K562 (cell line): ENCODE measurements around the gene ZDHHC14. TPM values are rescaled to one million over a fixed set of nuclear protein-coding genes. Genes with fewer than 3 reads are reported as not detected.

Experiments used
- ATAC-seq: fragments of 200-7000 bp; cut with Tn5 transposase; 3 replicates; pipeline ENCODE4 v1.9.1; 2020; ENCODE audit warnings: moderate library complexity
- BruUV-seq: library from RNA; stranded (reverse); fragments of 400-500 nt; replicated peaks from 2 replicates; lab custom pipeline; 2021; lab: Mats Ljungman, UMichigan
- CTCF ChIA-PET: fragments of 300-600 bp; formaldehyde crosslinking; extraction: SDS; loops from one replicate; lab custom pipeline; 2021; ENCODE audit warnings: low intra/inter-chr PET ratio; lab: Yijun Ruan, JAX
- POLR2A ChIA-PET: fragments of 300-600, 350-650 bp; sonication (Branson Sonifier 250); formaldehyde crosslinking; extraction: SDS; loops from one replicate; lab custom pipeline; 2021; ENCODE audit warnings: antibody characterized with exemption, inconsistent platforms; lab: Yijun Ruan, JAX
- DNase-seq, 4 experiments: peaks; one replicate each; pipeline versions ENCODE4 v3.0.0 to v3.0.0-alpha.2; 2011 to 2018; ENCODE audit warnings: low spot score in 3 of 4, mixed read lengths in 3 of 4; ENCODE audit errors: extremely low read depth in 1 of 4
- FAIRE-seq: peaks from 2 replicates; lab custom pipeline; 2011; peaks lifted over from hg19 to GRCh38; lab: Jason Lieb, UNC
- H2AFZ ChIP-seq: 2 replicates; pipeline ENCODE4 v1.6.0; 2011; ENCODE audit warnings: low read depth, low read length, control low read depth, inconsistent platforms
- H3K27ac ChIP-seq: fragments of 200-600 bp; 3 replicates; pipeline ENCODE4 v1.8.0; 2011; ENCODE audit warnings: low read depth, mild to moderate bottlenecking, control low read depth, inconsistent platforms, low read length, moderate library complexity, mixed read lengths; ENCODE audit errors: extremely low read depth
- H3K27me3 ChIP-seq, 2 experiments: fragments of 300-600 bp in 1 of 2; 2 replicates in 1 of 2; 3 replicates in 1 of 2; pipeline versions ENCODE4 v1.6.0 to v1.8.0; 2011; ENCODE audit warnings: inconsistent platforms in 2 of 2, low read length in 2 of 2, mild to moderate bottlenecking in 1 of 2, mixed read lengths in 1 of 2, moderate library complexity in 1 of 2; ENCODE audit not compliant: control insufficient read depth in 2 of 2, insufficient read depth in 2 of 2
- H3K36me3 ChIP-seq: fragments of 300-600 bp; 3 replicates; pipeline ENCODE4 v1.8.0; 2011; ENCODE audit warnings: mild to moderate bottlenecking, low read length, inconsistent platforms; ENCODE audit not compliant: control insufficient read depth, insufficient read depth
- H3K4me1 ChIP-seq, 2 experiments: fragments of 200-600 bp in 1 of 2; replicated peaks in 1 of 2; 2 replicates in 1 of 2; 3 replicates in 1 of 2; pipeline versions ENCODE4 v1.5.1 to v1.8.0; 2011; ENCODE audit warnings: inconsistent platforms in 2 of 2, low read length in 2 of 2, mild to moderate bottlenecking in 1 of 2, mixed read lengths in 1 of 2, moderate library complexity in 1 of 2; ENCODE audit not compliant: control insufficient read depth in 2 of 2, insufficient read depth in 2 of 2
- H3K4me2 ChIP-seq: 2 replicates; pipeline ENCODE4 v1.6.1; 2011; ENCODE audit warnings: low read length, control low read depth, inconsistent platforms, mixed read lengths; ENCODE audit not compliant: insufficient read depth
- H3K4me3 ChIP-seq: fragments of 200-600 bp; sonication (generic), shearing (Covaris generic); 2 replicates; pipeline ENCODE4 v1.5.1; 2016; ENCODE audit warnings: control low read depth, inconsistent platforms
- H3K79me2 ChIP-seq: fragments of 200-600 bp; 3 replicates; pipeline ENCODE4 v1.8.0; 2011; ENCODE audit warnings: low read length, inconsistent platforms; ENCODE audit not compliant: control insufficient read depth, insufficient read depth
- H3K9ac ChIP-seq, 2 experiments: 2 replicates each; pipeline versions ENCODE4 v1.6.0 to v1.6.1; 2011; ENCODE audit warnings: low read depth in 2 of 2, low read length in 2 of 2, control low read depth in 1 of 2, inconsistent platforms in 1 of 2, mild to moderate bottlenecking in 1 of 2, mixed read lengths in 1 of 2; ENCODE audit not compliant: insufficient read depth in 1 of 2
- H3K9me1 ChIP-seq: one replicate; pipeline ENCODE4 v1.6.0; 2011; ENCODE audit warnings: inconsistent platforms, mild to moderate bottlenecking, low read length, moderate library complexity; ENCODE audit not compliant: control insufficient read depth, insufficient read depth
- H3K9me3 ChIP-seq: replicated peaks from 2 replicates; pipeline ENCODE4 v1.5.1; 2011; ENCODE audit warnings: low read depth, low read length, inconsistent platforms; ENCODE audit not compliant: control insufficient read depth, insufficient read depth
- H4K20me1 ChIP-seq: replicated peaks from 2 replicates; pipeline ENCODE4 v1.6.1; 2011; ENCODE audit warnings: low read length, inconsistent platforms, mixed read lengths; ENCODE audit not compliant: control insufficient read depth, insufficient read depth
- ERF ChIP-seq: fragments of 450-650 bp; formaldehyde crosslinking; IDR thresholded peaks from 2 replicates; pipeline ENCODE4 v1.4.0; 2020; ENCODE audit warnings: mild to moderate bottlenecking, mixed read lengths
- FOXA3 ChIP-seq, 2 experiments: fragments of 450-650 bp in 1 of 2; sonication (generic) in 1 of 2; formaldehyde crosslinking; IDR thresholded peaks in 1 of 2; conservative IDR thresholded peaks in 1 of 2; 2 replicates each; pipeline versions ENCODE4 v1.4.0 to v1.8.0; 2020 to 2022; ENCODE audit warnings: mild to moderate bottlenecking in 2 of 2, missing genetic modification reagents in 1 of 2
- GATAD2B ChIP-seq: fragments of 450-650 bp; IDR thresholded peaks from 2 replicates; pipeline ENCODE4 v1.6.1; 2017; ENCODE audit warnings: mild to moderate bottlenecking, borderline replicate concordance
- HDGF ChIP-seq: fragments of 450-650 bp; IDR thresholded peaks from 2 replicates; pipeline ENCODE4 v1.6.1; 2016
- SMARCA5 ChIP-seq: fragments of 450-650 bp; IDR thresholded peaks from 2 replicates; pipeline ENCODE4 v1.6.1; 2016
- SP1 ChIP-seq: sonication (generic); formaldehyde crosslinking; IDR thresholded peaks from 2 replicates; pipeline ENCODE4 v1.8.1; 2022; ENCODE audit warnings: mild to moderate bottlenecking, missing genetic modification reagents
- SPI1 ChIP-seq: IDR thresholded peaks from 2 replicates; pipeline ENCODE4 v1.6.1; 2011; ENCODE audit warnings: low read depth, low read length, control low read depth, borderline replicate concordance
- ZNF140 ChIP-seq: fragments of 250-450 bp; sonication (Bioruptor Pico); IDR thresholded peaks from 2 replicates; pipeline ENCODE4 v1.8.0; 2021; ENCODE audit warnings: moderate library complexity, mild to moderate bottlenecking, inconsistent platforms
- ZNF197 ChIP-seq: fragments of 200-800 bp; sonication (Bioruptor generic); IDR thresholded peaks from 2 replicates; pipeline ENCODE4 v1.6.1; 2016; ENCODE audit warnings: low read depth, missing genetic modification characterization, missing compliant biosample characterization
- ZNF347 ChIP-seq: fragments of 450-650 bp; formaldehyde crosslinking; IDR thresholded peaks from 2 replicates; pipeline ENCODE4 v1.4.0; 2020; ENCODE audit warnings: low read depth, mild to moderate bottlenecking, moderate library complexity
- WGBS: fragments of 100-300 bp; shearing (Covaris generic); methylation state at CpG from one replicate; pipeline ENCODE4 v1.1.6; 2016; ENCODE audit warnings: low coverage, mixed read lengths; ENCODE audit not compliant: insufficient coverage; ENCODE audit errors: missing lambda C conversion rate; 5-methylcytosine and 5-hydroxymethylcytosine counted together
- in situ Hi-C: fragments of 300-500 bp; cut with MboI; formaldehyde crosslinking; loops from 4 replicates; pipeline ENCODE4 v1.15.0; 2018; ENCODE audit warnings: inconsistent platforms, mixed read lengths
- intact Hi-C: fragments of 100-400 bp; cut with micrococcal nuclease; formaldehyde crosslinking; loops from 2 replicates; pipeline ENCODE4 v1.14.2; 2022
- polyA plus RNA-seq, 8 experiments: library from polyadenylated mRNA; depleted of rRNA in 4 of 8; stranded (reverse) in 5 of 8; unstranded in 3 of 8; fragments of >200 nt; fragmentation: Nextera tagmentation in 2 of 8; fragmentation: Illumina TruSeq in 1 of 8; extraction: Ambion mirVana in 2 of 8; extraction: Trizol in 1 of 8; gene quantifications; 2 replicates each; pipeline versions ENCODE4 v1.2.1 to v1.2.3, GENCODE V29; 2011 to 2014; ENCODE audit warnings: inconsistent platforms in 1 of 8, missing spikeins in 1 of 8
- total RNA-seq, 7 experiments: library from RNA; depleted of rRNA in 6 of 7; stranded (reverse); fragments of >200 nt in 6 of 7; fragmentation: Illumina TruSeq in 2 of 7; extraction: Trizol in 2 of 7; gene quantifications; 2 replicates each; pipeline versions ENCODE4 v1.2.1 to v1.2.3, GENCODE V29; 2011 to 2021; ENCODE audit warnings: low replicate concordance in 1 of 7
- TF ChIP-seq, protein P1 (sequence below): fragments of 450-650 bp; IDR thresholded peaks from 2 replicates; pipeline ENCODE4 v1.7.0; 2016; ENCODE audit warnings: borderline replicate concordance
- TF ChIP-seq, protein P2 (sequence below): sonication (generic); IDR thresholded peaks from 2 replicates; pipeline ENCODE4 v1.6.1; 2016
- TF ChIP-seq, protein P3 (sequence below): sonication (generic); formaldehyde crosslinking; IDR thresholded peaks from 2 replicates; pipeline ENCODE4 v1.8.0; 2022; ENCODE audit warnings: missing genetic modification reagents, mild to moderate bottlenecking, borderline replicate concordance

Gene ZDHHC14
- total and polyA plus RNA-seq, 9 of the 15 experiments (the other 6 are each of a cell fraction or from before 2014, with no cell fraction given) = 0.92 to 23.1 (median 13.8) TPM

DNA sequence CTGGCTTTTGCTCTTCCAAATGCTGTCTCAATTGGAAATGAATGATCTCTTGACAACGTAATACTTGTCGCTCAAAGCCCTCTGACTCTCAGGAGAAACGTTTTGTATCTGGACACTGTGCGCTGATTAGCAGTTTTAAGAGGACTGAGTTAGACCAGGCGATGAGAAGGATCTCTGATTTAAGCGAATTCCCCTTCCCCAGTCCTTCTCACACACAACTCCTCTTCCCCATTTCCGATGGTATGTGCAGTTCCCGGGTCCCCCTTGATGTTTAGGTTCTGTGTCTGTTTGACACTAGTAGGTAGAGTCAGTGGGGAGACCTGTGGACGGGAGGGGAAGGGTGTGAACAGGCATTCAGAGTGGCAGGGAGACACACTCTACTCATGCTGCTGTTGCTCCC is 2.5 kb downstream of the ZDHHC14 start:
- H3K9me3 ChIP-seq = no peaks in the 10 kb centered on the region
- H3K79me2 ChIP-seq = peaks cover 61% of the 10 kb centered on the region
- H3K4me1 ChIP-seq = peaks cover 21 to 38% of the 10 kb centered on the region in 2 experiments; a peak in 4 of 5 replicates
- H3K4me2 ChIP-seq = peak overlapping the region; percentile 70
- peak overlapping the region; percentile 15 to 76; a peak in 2 of 4 replicates for H3K9ac ChIP-seq
- peak; percentile 64 for FAIRE-seq
- no peak overlapping the region for H3K27ac ChIP-seq
- H4K20me1 ChIP-seq = peaks cover 10% of the 10 kb centered on the region
- no TSS peak for BruUV-seq
- ChIA-PET POLR2A (interaction anchor here (0.9 to 3.5 kb wide), 4 partner anchors 9 to 150 kb away, joined by 4 to 18 read pairs (median 5); no protein-coding TSS in a partner anchor), CTCF (no interaction called here)
- WGBS = 35% methylated on average over 9 of the region's 9 CpGs
- peaks cover 3% of the 10 kb centered on the region for H3K9me1 ChIP-seq
- no peaks in the 10 kb centered on the region for H3K27me3 ChIP-seq
- DNase-seq = no peak
- intact Hi-C loops = loop anchor here (5.0 kb wide), 1 partner anchor 134 kb away; no protein-coding TSS in a partner anchor
- peaks cover 14% of the 10 kb centered on the region; the same call in 2 of the 3 replicates for H3K36me3 ChIP-seq
- in situ Hi-C loops = no loop called here
- H3K4me3 ChIP-seq = peak overlapping the region; percentile 77; the same call in 1 of the 2 replicates
- no peak overlapping the region; the same call in 1 of the 2 replicates for H2AFZ ChIP-seq
- ATAC-seq = no peak
- TF ChIP-seq SPI1 = 0 out of 2 replicates have a peak, but pooled peaks have one; percentile 31
- TF ChIP-seq ZNF347 (CRISPR knock-in tag) = 0 out of 2 replicates have a peak, but pooled peaks have one; percentile 19
- TF ChIP-seq FOXA3 (CRISPR knock-in tag; conservative IDR thresholded peaks at IDR 0.05 in 1 of 2, IDR thresholded peaks at IDR 0.05 in 1 of 2) = 0 out of 4 replicates have a peak, but pooled peaks of 1 of the 2 experiments have one; percentile 50
- 0 out of 2 replicates have a peak, but pooled peaks have one; percentile 53 for TF ChIP-seq HDGF
- TF ChIP-seq, protein P1, sequence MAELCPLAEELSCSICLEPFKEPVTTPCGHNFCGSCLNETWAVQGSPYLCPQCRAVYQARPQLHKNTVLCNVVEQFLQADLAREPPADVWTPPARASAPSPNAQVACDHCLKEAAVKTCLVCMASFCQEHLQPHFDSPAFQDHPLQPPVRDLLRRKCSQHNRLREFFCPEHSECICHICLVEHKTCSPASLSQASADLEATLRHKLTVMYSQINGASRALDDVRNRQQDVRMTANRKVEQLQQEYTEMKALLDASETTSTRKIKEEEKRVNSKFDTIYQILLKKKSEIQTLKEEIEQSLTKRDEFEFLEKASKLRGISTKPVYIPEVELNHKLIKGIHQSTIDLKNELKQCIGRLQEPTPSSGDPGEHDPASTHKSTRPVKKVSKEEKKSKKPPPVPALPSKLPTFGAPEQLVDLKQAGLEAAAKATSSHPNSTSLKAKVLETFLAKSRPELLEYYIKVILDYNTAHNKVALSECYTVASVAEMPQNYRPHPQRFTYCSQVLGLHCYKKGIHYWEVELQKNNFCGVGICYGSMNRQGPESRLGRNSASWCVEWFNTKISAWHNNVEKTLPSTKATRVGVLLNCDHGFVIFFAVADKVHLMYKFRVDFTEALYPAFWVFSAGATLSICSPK = no peak
- TF ChIP-seq SP1 (CRISPR knock-in tag) = peak; percentile 33; the same call in 1 of the 2 replicates
- no peak for TF ChIP-seq ZNF197
- no peak for TF ChIP-seq SMARCA5
- no peak for TF ChIP-seq ZNF140 (CRISPR knock-in tag)
- TF ChIP-seq ERF (CRISPR knock-in tag) = 0 out of 2 replicates have a peak, but pooled peaks have one; percentile 29
- TF ChIP-seq, protein P2, sequence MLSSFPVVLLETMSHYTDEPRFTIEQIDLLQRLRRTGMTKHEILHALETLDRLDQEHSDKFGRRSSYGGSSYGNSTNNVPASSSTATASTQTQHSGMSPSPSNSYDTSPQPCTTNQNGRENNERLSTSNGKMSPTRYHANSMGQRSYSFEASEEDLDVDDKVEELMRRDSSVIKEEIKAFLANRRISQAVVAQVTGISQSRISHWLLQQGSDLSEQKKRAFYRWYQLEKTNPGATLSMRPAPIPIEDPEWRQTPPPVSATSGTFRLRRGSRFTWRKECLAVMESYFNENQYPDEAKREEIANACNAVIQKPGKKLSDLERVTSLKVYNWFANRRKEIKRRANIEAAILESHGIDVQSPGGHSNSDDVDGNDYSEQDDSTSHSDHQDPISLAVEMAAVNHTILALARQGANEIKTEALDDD = 0 out of 2 replicates have a peak, but pooled peaks have one; percentile 43
- TF ChIP-seq, protein P3, sequence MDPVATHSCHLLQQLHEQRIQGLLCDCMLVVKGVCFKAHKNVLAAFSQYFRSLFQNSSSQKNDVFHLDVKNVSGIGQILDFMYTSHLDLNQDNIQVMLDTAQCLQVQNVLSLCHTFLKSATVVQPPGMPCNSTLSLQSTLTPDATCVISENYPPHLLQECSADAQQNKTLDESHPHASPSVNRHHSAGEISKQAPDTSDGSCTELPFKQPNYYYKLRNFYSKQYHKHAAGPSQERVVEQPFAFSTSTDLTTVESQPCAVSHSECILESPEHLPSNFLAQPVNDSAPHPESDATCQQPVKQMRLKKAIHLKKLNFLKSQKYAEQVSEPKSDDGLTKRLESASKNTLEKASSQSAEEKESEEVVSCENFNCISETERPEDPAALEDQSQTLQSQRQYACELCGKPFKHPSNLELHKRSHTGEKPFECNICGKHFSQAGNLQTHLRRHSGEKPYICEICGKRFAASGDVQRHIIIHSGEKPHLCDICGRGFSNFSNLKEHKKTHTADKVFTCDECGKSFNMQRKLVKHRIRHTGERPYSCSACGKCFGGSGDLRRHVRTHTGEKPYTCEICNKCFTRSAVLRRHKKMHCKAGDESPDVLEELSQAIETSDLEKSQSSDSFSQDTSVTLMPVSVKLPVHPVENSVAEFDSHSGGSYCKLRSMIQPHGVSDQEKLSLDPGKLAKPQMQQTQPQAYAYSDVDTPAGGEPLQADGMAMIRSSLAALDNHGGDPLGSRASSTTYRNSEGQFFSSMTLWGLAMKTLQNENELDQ (CRISPR knock-in tag) = no peak
- TF ChIP-seq GATAD2B = no peak
